NB4 (cell line): ENCODE results near the gene TMEM263.

Experiments used
- MAX ChIP-seq: IDR thresholded peaks from 2 replicates; pipeline ENCODE4 v1.6.1; 2011; ENCODE audit warnings: low read depth, low read length
- POLR2A ChIP-seq: IDR thresholded peaks from 2 replicates; pipeline ENCODE4 v1.6.1; 2011; ENCODE audit warnings: mild to moderate bottlenecking; ENCODE audit not compliant: insufficient read length; ENCODE audit errors: extremely low read depth
- TF ChIP-seq, protein P1 (sequence below): IDR thresholded peaks from one replicate; pipeline ENCODE4 v1.5.1; 2012; ENCODE audit warnings: low read depth, low read length

DNA sequence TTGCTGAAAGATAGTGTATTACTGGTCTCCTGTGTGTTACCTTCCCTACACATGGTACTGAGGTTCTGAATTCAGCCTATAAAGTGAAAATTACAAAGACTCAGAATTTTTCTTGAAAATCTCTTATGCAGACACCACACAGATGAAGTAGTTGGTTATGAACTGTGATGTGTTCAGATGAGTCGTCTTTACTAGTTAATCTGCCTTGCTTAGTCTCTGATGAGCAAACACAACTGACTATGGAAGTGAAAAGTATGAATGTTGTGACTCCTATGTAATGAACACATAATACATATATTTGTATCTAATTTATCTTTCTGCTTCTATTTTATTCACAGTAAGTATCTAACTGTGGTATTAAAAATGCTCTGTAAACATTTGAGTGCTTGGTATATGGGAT is 26.5 kb downstream of the TMEM263 start:
- TF ChIP-seq MAX, result no peak
- TF ChIP-seq, protein P1, sequence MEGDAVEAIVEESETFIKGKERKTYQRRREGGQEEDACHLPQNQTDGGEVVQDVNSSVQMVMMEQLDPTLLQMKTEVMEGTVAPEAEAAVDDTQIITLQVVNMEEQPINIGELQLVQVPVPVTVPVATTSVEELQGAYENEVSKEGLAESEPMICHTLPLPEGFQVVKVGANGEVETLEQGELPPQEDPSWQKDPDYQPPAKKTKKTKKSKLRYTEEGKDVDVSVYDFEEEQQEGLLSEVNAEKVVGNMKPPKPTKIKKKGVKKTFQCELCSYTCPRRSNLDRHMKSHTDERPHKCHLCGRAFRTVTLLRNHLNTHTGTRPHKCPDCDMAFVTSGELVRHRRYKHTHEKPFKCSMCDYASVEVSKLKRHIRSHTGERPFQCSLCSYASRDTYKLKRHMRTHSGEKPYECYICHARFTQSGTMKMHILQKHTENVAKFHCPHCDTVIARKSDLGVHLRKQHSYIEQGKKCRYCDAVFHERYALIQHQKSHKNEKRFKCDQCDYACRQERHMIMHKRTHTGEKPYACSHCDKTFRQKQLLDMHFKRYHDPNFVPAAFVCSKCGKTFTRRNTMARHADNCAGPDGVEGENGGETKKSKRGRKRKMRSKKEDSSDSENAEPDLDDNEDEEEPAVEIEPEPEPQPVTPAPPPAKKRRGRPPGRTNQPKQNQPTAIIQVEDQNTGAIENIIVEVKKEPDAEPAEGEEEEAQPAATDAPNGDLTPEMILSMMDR, result no peak
- TF ChIP-seq POLR2A, result no peak
